A673 (cell line): ENCODE measurements around the gene C3AR1.

Experiments used
- CTCF ChIP-seq: fragments of 300-800, 200-600 bp; sonication (generic); conservative IDR thresholded peaks from 2 replicates; pipeline ENCODE4 v1.5.1; 2017; ENCODE audit warnings: low read depth, mild to moderate bottlenecking, antibody characterized with exemption, low read length, moderate library complexity, mixed read lengths
- EZH2 ChIP-seq: fragments of 200-600 bp; sonication (generic); IDR thresholded peaks from 2 replicates; pipeline ENCODE4 v1.6.1; 2017; ENCODE audit warnings: borderline replicate concordance, low read depth, mild to moderate bottlenecking, mixed read lengths, antibody characterized with exemption, low read length; ENCODE audit not compliant: poor library complexity, severe bottlenecking

GRCh38 chr12:8012651-8013309, 53.4 kb downstream of the C3AR1 start:
- no peak for TF ChIP-seq EZH2
- TF ChIP-seq CTCF, result no peak
